ENCODE measurements around the gene SON. TPM values are rescaled to one million over a fixed set of nuclear protein-coding genes. Genes with fewer than 3 reads are reported as not detected.

Gene SON
- total and polyA plus RNA-seq, 11 donors: 78.0 to 201 (median 130) TPM

GRCh38 chr21:33543505-33544129 lies 779 bp downstream of the SON start:
- 0 to 2% (median 0%) methylated on average over 25 to 26 of the region's 26 CpGs for WGBS, 4 donors
- peaks cover 0 to 33% (median 30%) of the 10 kb centered on the region in 9 donors for H3K36me3 ChIP-seq
- peak overlapping the region; percentile 71 to 94 (median 81) for H3K4me3 ChIP-seq
- H3K27me3 ChIP-seq: no peaks in the 10 kb centered on the region
- peak overlapping the region; percentile 96 to 100 (median 99) for H3K27ac ChIP-seq
- DNase-seq (peak in 4 of 5 donors; percentile 78 to 83 (median 80)), ATAC-seq (peak in 3 of 4 donors; percentile 17 to 55 (median 52))
- H3K9me3 ChIP-seq: no peaks in the 10 kb centered on the region
- no peak for TF ChIP-seq POLR2A (IDR thresholded peaks at IDR 0.05)
- TF ChIP-seq, protein P1, sequence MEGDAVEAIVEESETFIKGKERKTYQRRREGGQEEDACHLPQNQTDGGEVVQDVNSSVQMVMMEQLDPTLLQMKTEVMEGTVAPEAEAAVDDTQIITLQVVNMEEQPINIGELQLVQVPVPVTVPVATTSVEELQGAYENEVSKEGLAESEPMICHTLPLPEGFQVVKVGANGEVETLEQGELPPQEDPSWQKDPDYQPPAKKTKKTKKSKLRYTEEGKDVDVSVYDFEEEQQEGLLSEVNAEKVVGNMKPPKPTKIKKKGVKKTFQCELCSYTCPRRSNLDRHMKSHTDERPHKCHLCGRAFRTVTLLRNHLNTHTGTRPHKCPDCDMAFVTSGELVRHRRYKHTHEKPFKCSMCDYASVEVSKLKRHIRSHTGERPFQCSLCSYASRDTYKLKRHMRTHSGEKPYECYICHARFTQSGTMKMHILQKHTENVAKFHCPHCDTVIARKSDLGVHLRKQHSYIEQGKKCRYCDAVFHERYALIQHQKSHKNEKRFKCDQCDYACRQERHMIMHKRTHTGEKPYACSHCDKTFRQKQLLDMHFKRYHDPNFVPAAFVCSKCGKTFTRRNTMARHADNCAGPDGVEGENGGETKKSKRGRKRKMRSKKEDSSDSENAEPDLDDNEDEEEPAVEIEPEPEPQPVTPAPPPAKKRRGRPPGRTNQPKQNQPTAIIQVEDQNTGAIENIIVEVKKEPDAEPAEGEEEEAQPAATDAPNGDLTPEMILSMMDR (IDR thresholded peaks at IDR 0.05): no peak
- H3K4me1 ChIP-seq: peaks cover 3 to 56% (median 37%) of the 10 kb centered on the region in 12 donors
- intact Hi-C loops (cut with DNase I): loop anchor here in 6 of 10 donors (2.0 to 10.0 kb wide), 7 partner anchors 44 to 66 kb away; partner anchors contain the start of genes DONSON (in 4 of the 6), TMEM50B (in 2 of the 6) and DNAJC28 (in 1 of the 6)

DNA sequence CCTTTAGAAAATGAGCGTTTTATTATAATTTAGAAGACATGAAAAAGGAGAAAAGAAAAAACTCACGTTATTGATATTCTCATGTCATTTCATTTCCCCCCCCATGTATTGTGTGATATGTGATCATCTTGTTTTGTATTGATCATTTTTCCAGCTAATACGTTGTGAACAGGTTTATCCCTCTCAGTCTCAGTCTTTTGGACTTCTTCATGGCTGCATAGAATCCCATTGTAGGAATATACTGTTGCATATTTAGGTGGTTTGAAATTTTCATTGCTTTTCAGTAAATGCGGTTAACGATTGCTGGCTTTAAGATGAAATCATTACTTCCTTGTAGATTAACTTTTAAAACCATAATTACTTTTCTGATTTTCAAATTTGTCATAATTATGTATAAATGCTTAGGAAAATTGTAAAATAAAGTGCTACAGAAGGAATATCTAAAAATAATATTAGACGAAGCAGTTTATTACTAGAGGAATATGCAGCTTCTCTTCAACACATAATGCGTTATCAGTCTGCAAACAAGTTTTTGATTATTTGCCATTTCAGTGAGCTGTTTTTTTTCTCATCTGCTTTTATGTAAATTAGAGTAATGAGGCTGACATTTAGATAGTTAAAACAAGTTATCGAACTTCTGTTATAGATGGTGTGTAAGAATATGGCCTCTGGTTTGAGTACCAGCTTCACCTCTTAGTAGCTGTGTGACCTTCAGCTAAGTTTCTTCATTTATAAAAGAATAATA lies 1.8 kb downstream of the SON start:
- TF ChIP-seq, protein P1 (IDR thresholded peaks at IDR 0.05): no peak
- TF ChIP-seq POLR2A (IDR thresholded peaks at IDR 0.05): no peak
- DNase-seq (no peak), ATAC-seq (no peak)
- peak overlapping the region; percentile 71 to 94 (median 81) for H3K4me3 ChIP-seq
- WGBS, 4 donors: 6 to 11% (median 7%) methylated on average over 8 of the region's 8 CpGs
- H3K4me1 ChIP-seq: peaks cover 3 to 56% (median 37%) of the 10 kb centered on the region in 12 donors
- H3K27ac ChIP-seq: peak overlapping the region in 6 of 12 donors; percentile 8 to 100 (median 99)
- peaks cover 0 to 38% (median 34%) of the 10 kb centered on the region in 9 donors for H3K36me3 ChIP-seq
- H3K27me3 ChIP-seq: no peaks in the 10 kb centered on the region
- H3K9me3 ChIP-seq: no peaks in the 10 kb centered on the region
- intact Hi-C loops (cut with DNase I): loop anchor here in 5 of 10 donors (5.0 to 10.0 kb wide), 5 partner anchors 43 to 67 kb away; partner anchors contain the start of genes DONSON (in 3 of the 5), DNAJC28 (in 1 of the 5) and TMEM50B (in 1 of the 5)

DNA sequence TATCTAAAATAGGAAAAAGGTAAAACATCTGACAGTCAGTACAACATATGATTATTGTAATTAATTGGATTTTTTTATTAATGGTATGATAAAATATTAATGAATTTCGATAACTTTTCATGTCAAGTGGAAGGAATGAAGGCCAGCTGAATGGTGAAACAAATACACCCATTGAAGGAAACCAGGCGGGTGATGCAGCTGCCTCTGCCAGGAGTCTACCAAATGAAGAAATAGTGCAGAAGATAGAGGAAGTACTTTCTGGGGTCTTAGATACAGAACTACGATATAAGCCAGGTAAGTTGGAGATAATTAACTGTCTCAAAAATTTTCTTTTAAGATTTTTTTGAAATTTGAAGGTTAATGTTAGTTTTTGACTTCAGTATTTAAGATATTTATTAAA lies 3.2 kb downstream of the SON start:
- DNase-seq: no peak

More for the DNA sequence above, 3.2 kb downstream of the SON start:
- Histone ChIP-seq H3K4me1 (peaks cover under 1 to 45% (median 30%) of the 10 kb centered on the region in 12 donors), H3K36me3 (peaks cover 0 to 52% (median 48%) of the 10 kb centered on the region in 9 donors), H3K27ac (no peak overlapping the region), H3K27me3 (no peaks in the 10 kb centered on the region), H3K9me3 (no peaks in the 10 kb centered on the region), H3K4me3 (peak overlapping the region in 1 of 12 donors; percentile 75)
- intact Hi-C loops (cut with DNase I): loop anchor here in 1 of 10 donors (10.0 kb wide), 1 partner anchor 49 kb away; no protein-coding TSS in a partner anchor
- 47 to 59% (median 52%) methylated on average over 3 of the region's 3 CpGs for WGBS, 4 donors
- TF ChIP-seq, protein P1 (IDR thresholded peaks at IDR 0.05): no peak
- TF ChIP-seq POLR2A (IDR thresholded peaks at IDR 0.05): no peak
- ATAC-seq: no peak

Measured in heart left ventricle (tissue), 16 donors.